Measurements from ENCODE around the gene FAM222B.

The FAM222B gene

DNA sequence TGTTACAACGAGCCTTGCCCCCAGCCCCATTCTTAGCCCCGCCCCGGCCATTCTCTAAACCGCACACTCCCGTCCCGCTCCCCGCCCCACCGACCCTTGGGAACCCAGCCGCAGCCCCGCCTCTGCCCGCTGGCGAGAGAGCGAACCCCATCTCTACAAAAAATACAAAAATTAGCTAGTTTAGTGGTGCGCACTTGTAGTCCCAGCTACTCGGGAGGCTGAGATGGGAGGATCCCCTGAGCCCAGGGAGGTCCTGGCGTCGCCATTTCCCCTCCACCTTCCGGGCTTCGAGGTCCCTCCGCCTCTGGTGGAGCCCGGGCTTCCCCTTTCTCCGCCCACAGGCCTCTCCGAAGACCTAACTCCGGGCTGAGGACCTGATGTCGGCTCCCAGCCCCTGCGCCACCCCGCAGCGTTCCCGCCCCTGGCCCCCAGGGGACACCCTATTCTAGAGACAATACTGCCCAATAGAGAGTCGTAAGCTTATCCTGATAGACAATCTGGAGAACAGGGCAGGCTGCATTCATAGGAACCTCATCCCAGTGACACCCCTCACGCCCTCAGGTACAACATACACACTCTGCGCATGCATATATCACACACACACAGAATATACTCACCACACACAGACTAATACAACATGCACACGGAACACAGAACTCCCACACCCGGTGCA lies 130.4 kb downstream of the FAM222B start:
- no peak for DNase-seq (ENCODE audit: low read depth)

DNA sequence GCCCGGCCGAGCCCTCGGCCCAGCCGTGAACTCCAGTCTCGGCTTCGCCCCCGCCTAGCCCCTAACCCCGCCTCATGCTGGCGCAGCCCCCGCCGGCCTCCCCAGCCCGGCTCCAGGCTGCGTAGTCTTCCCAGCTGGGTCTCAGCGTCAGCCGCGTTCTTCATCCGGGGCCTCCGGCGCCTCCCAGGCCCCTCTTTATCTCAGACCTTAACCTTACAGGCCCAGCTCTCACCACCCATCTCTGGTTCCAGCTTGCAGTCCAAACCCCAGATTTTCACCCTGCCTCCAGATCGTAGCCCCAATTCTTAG lies 130.9 kb downstream of the FAM222B start, which contains the start of gene PROCA1:
Gene PROCA1 (minus strand): TSS at position 166 of the 309 bp plus-strand sequence. CDS start 228 bp downstream, outside the sequence.
- DNase-seq (ENCODE audit: low read depth): no peak

DNA sequence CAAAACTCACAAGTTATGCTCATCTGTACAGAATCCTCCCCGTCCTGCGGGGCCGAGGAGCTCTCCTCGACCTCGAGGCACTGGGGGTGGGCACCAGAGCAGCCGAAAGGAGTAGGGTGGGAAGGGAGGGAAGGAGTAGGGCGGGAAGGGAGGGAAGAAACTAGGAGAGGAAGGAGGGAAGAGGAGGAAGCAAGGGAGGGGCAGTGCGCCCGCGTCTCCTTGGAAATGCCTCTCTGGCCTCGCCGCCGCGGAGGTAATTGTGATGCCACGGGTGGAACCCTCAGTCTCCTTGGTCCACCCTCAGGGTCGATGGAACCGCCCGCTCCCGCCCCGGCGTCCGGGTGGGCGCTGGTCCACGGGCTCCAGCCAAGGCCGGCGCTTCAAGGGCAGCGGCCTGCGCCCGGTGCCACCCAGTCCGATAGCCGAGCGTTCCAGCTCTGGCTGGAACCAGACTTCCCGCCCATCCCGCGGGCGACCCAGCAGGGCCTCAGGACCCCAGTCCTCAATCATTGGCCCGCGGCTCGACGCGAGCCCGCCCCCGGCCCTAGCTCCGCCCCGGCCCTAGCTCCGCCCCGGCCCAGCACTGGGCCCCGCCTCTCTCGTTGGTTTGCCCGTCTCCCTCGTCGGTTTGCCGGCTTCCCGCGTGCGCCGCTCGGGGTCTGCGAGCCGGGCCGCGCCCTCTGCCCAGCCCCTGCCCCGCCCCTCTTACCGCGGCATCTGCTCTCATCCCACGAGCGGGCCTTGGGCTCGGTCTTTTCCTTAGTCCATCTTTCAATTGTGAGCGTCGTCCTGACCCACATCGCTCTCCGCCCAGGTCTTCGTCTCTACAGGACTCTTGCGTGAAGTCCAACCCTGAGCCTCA lies 131.5 kb downstream of the FAM222B start:
- DNase-seq (ENCODE audit: low read depth): peak; percentile 87

DNA sequence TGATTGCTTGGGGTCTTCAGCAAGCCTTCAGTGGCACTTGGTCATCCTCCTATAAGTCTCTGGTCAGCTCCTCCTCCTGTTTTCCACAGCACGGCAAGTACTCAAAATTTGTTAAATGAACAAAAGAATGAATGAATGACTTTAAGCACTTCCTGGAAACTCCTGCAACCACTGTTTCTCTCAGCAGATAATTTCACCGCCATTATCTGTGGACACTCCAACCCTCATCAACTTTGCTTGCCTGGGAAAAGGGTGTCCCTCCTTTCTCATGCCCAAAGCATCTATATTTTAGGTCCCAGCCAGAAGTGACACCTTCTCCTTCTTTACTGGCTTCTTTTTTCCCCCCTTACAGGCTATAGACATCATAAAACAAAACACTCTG lies 135.3 kb downstream of the FAM222B start:
- no peak for DNase-seq (ENCODE audit: low read depth)

DNA sequence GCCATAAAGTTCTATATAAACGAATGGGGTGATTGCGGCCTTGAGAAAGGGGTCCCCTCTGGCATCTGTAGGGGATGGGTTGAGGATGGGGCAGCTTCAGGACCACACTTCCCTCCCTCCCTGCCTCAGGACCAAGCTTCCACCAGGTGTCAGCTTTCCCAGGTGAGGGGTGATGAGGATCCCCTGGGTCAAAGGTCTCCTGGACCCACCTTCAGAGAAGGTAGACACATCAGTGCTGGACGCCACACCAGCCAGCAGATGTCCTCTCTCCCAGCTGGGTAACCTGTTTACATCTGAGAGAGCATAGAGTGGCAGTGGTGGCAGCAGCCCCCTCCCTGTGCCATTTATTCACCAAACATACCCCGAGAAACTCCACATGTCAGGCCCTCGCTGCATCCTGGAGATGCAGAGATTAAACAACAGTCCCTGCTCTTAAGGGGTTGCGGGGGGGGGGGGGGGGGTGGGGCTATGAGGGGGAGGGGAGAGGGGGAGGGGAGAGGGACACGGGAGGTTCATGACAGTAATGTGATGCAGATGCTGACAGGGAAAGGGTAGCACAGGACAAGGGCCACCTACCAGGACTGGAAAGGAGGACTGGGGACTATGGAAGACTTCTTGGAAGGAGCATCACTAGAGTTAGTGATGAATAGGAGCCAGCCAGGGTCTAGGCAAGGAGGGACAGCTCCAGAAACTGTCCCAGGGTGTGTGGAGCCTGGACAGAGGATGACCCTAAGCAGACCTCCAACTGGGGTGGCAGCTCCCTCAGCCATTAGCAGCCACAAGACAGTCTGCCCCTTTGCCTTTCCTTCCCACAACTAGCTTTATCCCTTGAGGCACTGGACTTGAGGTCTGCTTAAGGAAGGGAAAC lies 135.9 kb downstream of the FAM222B start:
- no peak for DNase-seq (ENCODE audit: low read depth)
